GM18868 (cell line): ENCODE measurements around the gene ING1.

Experiments used
- ATAC-seq: cut with Tn5 transposase; IDR thresholded peaks from one replicate; pipeline ENCODE4 v1.9.1; 2021; ENCODE audit warnings: mild to moderate bottlenecking, moderate library complexity; ENCODE audit not compliant: unreplicated experiment

Gene ING1

GRCh38 chr13:110769097-110769496, 55.6 kb downstream of the ING1 start:
- no peak for ATAC-seq

- no peak for ATAC-seq
These were observed 57.2 kb downstream of the ING1 start for GRCh38 chr13:110770678-110771077.

DNA sequence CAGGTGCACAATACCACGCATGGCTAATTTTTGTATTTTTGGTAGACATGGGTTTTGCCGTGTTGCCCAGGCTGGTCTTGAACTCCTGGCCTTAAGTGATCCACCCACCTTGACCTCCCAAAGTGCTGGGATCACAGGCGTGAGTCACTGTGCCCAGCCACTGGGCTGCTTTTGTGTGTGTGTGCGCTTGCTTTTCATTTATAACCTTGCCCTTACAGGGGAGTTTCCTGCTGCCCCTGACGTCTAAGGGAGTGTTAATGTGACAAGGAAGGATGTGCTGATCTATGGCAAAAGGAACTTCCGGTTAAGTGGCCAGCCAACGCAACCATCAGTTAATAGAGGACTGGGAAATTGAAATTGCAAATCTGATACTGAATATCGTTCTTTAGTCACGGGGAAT, 57.7 kb downstream of the ING1 start:
- ATAC-seq, result no peak

- ATAC-seq, result no peak
These were observed 58.8 kb downstream of the ING1 start for GRCh38 chr13:110772091-110772984.
